ENCODE results near the gene TMEM45A.

GRCh38 chr3:100449214-100449613 is 43.2 kb upstream of the TMEM45A start:
- TF ChIP-seq POLR2A (IDR thresholded peaks at IDR 0.05; ENCODE audit: low read length) (no peak), GATA1 (IDR thresholded peaks at IDR 0.05; ENCODE audit: low read depth, low read length) (no peak)
